Skeletal muscle tissue (tissue), 4 donors: ENCODE results near the gene SLC66A2. TPM values are rescaled to one million over a fixed set of nuclear protein-coding genes. Genes with fewer than 3 reads are reported as not detected.

ENCODE experiments used
- H3K27ac ChIP-seq: one replicate; pipeline ENCODE4 v1.7.0; 2013; ENCODE audit warnings: mild to moderate bottlenecking, low read depth, low read length, inconsistent platforms
- H3K27me3 ChIP-seq, 3 donors: one replicate each; pipeline ENCODE4 v1.7.0; 2013; ENCODE audit warnings: low read length in 3 of 3; ENCODE audit not compliant: control insufficient read depth in 3 of 3, insufficient read depth in 3 of 3
- H3K36me3 ChIP-seq, 3 donors: one replicate each; pipeline ENCODE4 v1.7.0; 2013; ENCODE audit warnings: low read length in 3 of 3; ENCODE audit not compliant: control insufficient read depth in 3 of 3, insufficient read depth in 3 of 3
- H3K4me1 ChIP-seq, 3 donors: one replicate each; pipeline ENCODE4 v1.7.0; 2013; ENCODE audit warnings: low read length in 3 of 3, mild to moderate bottlenecking in 3 of 3; ENCODE audit not compliant: control insufficient read depth in 3 of 3, insufficient read depth in 3 of 3
- H3K4me3 ChIP-seq, 3 donors: one replicate each; pipeline ENCODE4 v1.7.0; 2013; ENCODE audit warnings: low read length in 3 of 3
- H3K9ac ChIP-seq, 3 donors: one replicate each; pipeline ENCODE4 v1.7.0; 2013; ENCODE audit warnings: low read length in 3 of 3, mild to moderate bottlenecking in 3 of 3, moderate library complexity in 2 of 3, low read depth in 1 of 3
- H3K9me3 ChIP-seq, 3 donors: one replicate each; pipeline ENCODE4 v1.7.0; 2013; ENCODE audit warnings: low read length in 3 of 3; ENCODE audit not compliant: control insufficient read depth in 3 of 3
- total RNA-seq: library from RNA; depleted of rRNA; stranded (reverse); fragments of >200 nt; gene quantifications from one replicate; pipeline ENCODE4 v1.2.3, GENCODE V29; 2014
- donor health status: Osteomylitis.

Gene SLC66A2
- total RNA-seq, 1 donor from 2014 or later = 20.4 TPM

DNA sequence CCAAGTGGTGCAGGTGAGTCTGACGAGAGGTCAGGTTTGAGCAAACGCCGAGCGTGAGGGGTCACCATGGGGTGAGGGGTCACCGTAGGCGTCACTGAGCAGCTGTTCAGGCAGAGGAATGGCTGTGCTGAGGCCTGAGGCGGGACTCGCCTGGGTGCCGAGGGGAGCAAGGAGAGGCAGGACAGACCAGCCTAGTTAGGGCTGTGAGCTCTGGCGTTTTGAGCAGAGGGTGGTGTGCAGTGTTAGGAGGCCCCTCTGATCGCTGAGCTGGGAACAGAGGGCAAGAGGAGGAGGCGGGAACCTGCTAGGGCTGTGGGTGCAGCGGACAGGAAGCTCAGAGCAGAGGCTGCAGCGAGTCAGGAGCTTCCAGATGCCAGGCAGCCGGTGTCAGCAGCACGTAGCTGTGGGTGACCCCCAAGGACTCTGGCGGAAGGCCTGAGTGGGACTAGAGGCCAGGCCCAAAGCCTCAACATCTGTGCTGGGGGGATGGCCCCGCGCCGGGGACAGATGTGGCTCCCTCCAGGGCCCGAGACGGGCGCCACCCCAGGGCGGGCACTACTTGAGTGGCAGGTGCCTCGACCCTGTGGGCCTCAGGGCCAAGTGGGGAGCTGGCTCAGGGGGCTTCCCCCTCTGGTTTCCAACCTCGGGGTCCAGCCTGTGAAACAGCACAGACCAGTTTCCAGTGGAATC lies 98.0 kb downstream of the SLC66A2 start:
- peaks cover 3 to 10% (median 6%) of the 10 kb centered on the region in 3 donors for H3K4me1 ChIP-seq
- H3K36me3 ChIP-seq = no peaks in the 10 kb centered on the region
- no peak overlapping the region for H3K4me3 ChIP-seq
- H3K9me3 ChIP-seq = peaks cover 0 to 6% (median 2%) of the 10 kb centered on the region in 3 donors
- peaks cover 15 to 29% (median 20%) of the 10 kb centered on the region in 3 donors for H3K27me3 ChIP-seq
- H3K9ac ChIP-seq = no peak overlapping the region
- no peak overlapping the region for H3K27ac ChIP-seq

DNA sequence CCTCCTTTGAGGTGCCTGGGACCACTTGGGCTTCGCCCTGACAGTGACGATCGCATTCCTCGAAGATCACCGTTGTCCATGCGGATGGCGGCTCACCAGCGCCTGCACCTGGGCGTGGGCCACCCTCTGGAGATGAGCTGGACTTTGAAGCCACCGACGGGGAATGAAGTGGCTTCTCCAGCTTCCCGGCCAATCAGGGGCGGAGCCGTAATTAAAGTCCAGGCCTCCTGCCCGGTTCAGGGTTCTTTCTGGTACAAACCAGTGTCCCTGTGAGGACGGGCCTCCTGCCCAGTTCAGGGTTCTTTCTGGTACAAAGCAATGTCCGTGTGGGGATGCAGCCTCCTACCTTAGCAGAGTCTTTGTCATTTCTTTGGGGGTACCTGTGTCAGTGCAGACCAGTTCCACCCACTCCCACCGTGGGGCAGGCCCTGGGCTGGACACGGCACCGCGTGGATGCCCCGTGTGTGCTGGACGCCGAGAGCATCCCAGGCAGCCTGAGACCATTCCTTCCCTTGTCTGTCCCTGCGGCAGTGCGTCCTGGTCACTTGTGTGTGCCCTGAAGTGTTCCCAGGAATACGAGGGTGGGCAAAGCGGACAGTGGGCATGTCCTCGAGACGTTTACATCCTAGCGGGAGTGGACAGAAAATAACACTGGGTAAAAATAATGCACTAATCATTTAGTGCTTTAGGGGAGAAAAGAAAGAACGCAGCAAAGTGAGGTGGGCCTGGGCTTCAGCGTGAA lies 98.7 kb downstream of the SLC66A2 start:
- peaks cover 0 to 6% (median 2%) of the 10 kb centered on the region in 3 donors for H3K9me3 ChIP-seq
- peaks cover 15 to 30% (median 28%) of the 10 kb centered on the region in 3 donors for H3K27me3 ChIP-seq
- H3K4me1 ChIP-seq = peaks cover 3 to 10% (median 6%) of the 10 kb centered on the region in 3 donors
- no peaks in the 10 kb centered on the region for H3K36me3 ChIP-seq
- H3K9ac ChIP-seq = no peak overlapping the region
- H3K4me3 ChIP-seq = no peak overlapping the region
- no peak overlapping the region for H3K27ac ChIP-seq

Other genes with a start within 250 kb of the SLC66A2 start
- gene KCNG2, start 153.7 kb downstream of the SLC66A2 start, total RNA-seq = 0.52 TPM
- gene HSBP1L1, start 13.0 kb upstream of the SLC66A2 start, total RNA-seq = 2.1 TPM
- 30.8 TPM for gene TXNL4A, start 36.9 kb upstream of the SLC66A2 start, total RNA-seq
- 30.8 TPM for gene RBFA, start 82.8 kb upstream of the SLC66A2 start, total RNA-seq
- 8.4 TPM for gene ADNP2, start 157.6 kb upstream of the SLC66A2 start, total RNA-seq